ENCODE results near the gene STIL.
"Not testable (repeated sequence)": the region's sequence is repeated elsewhere in the genome, so short reads cannot be mapped to it uniquely, and the experiment has no call there.

The STIL gene

DNA sequence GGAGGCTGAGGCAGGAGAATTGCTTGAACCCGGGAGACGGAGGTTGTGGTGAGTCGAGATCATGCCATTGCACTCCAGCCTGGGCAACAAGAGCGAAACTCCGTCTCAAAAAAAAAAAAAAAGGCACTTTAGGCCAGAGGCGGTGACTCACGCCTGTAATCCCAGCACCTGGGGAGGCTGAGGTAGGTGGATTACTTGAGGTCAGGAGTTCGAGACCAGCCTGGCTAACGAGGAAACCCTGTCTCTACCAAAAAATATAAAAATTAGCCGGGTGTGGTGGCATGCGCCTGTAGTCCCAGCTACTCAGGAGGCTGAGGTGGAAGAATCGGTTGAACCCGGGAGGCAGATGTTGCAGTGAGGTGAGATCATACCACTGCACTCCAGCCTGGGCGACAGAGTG is 6.0 kb upstream of the STIL start:
- not testable (repeated sequence) for DNase-seq (ENCODE audit: low read depth in 2 of 2)

DNA sequence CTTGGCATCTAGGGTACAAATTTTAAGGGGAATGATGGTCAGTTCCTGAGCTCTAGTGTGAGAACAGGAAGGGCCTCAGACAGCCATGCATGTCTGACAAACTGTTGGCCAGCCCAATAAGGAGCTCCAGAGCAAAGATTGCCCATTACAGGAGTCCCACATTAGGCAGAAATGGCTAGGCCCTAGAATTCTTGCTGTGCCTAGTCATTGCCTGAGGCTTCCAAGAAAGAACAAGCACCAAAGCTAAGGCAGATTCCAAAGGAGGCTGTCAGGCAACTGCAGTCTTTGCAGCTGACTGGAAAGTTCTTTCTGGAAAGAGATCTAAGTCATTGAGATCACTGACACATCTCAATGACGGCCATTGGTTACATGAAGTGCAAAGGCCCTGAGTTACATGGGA is 3.9 kb upstream of the STIL start:
- DNase-seq (ENCODE audit: low read depth in 2 of 2) = no peak

DNA sequence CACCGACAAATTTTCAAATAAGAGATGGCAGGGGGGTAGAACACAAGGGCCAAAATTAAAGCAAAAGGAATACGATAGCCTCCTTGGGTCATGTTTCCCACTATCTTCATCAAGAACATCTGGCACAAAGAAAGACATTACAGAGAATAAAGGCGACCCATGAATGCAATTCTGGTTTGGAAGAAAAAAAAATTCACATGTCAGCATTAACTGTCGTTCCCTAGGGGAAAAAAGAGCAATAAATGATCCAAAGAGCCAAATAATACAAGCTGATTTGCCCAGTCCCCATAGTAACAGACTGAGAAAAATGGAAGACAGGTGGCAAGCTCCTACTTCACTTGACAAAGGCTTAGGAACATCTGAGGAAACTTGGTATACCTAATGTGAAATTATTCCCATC is 4.5 kb downstream of the STIL start:
- DNase-seq (ENCODE audit: low read depth in 2 of 2) = no peak

DNA sequence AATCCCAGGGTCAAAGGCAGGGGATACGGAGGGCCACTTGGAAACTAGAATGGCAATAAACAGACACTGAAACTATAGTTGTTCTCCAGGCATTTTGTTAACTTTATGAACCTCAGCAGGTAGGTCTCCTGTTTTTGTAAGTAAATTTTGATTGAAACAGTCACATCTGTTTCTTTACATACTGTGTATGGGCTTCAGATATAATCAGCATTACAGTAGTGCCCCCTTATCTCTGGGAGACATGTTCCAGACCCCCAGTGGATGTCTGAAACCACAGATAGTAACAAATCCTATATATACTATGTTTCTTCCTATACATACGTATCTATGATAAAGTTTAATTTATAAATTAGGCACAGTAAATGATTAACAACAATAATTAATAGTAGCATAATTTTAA is 11.5 kb downstream of the STIL start:
- DNase-seq (ENCODE audit: low read depth in 2 of 2) = no peak

DNA sequence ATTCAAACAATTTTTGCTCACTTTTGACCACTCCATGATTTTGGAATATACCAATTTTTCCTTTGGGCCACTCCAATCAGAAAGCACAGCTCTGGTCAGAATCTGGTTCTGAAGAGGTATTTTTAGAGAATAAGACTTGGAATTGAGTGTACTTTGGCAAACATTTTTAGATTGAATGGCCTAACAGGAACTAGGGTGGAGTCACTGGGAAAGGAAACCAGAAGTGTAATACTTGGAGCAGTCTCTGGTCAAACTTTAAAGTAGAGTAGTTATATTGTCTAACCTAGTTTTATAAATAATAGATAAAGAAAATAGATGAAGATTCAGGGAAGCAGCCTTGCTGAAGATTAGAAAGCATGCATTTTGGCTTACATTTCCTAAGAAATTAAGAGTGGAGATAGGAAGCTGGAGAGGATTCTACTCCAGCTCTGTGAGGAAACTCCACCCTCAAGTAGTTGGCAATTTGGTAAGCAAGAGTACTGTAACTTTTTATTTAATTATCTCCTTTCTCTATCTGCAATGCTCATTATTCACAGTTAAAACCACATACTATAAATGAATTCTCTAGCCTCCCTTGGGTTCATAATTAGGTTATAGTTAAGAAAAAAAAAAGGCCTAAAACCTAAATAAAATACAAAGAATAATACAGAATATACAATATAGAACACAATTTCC is 15.8 kb downstream of the STIL start:
- no peak for DNase-seq (ENCODE audit: low read depth in 2 of 2)

DNA sequence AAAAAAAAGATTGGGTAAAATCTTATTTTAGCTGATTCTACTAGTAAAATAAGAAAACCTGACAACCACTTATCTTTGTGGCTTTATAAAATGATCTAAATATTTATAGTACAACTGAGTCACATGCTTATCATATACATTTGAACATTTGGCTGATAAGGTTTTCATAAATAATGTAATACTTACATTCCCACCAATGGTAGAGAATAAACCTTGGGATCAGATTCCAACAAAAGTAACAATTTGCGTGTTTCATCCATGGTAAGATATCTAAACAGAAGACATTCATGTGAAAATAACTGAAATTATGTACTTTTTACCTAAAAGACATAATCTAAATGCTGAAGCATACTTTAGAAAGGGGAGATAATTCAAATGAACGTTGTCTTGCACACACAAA is 18.4 kb downstream of the STIL start:
- no peak for DNase-seq (ENCODE audit: low read depth in 2 of 2)

DNA sequence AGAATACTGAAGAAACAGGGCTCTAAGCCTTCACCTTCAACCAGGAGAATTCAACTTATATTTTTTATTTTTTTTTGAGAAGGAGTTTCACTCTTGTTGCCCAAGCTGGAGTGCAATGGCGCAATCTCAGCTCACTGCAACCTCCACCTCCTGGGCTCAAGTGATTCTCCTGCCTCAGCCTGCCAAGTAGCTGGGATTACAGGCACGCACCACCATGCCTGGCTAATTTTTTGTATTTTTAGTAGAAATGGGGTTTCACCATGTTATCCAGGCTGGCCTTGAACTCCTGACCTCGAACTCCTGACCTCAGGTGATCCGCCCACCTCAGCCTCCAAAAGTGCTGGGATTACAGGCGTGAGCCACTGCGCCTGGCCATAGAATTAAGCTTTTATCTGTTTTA is 19.1 kb downstream of the STIL start:
- not testable (repeated sequence) for DNase-seq (ENCODE audit: low read depth in 2 of 2)

DNA sequence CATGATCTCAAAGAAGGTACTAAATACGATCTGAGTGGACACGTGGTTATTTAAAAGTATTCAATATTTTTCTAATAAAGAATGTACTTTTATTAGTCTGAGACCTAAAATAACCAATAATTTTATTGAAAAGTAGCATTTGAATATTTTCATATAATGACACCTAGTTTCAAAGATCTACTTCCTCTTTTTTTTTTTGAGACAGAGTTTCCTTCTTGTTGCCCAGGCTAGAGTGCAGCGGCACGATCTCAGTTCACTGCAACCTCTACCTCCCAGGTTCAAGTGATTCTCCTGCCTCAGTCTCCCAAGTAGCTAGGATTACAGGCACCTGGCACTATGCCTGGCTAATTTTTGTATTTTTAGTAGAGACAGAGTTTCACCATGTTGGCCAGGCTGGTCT is 25.8 kb downstream of the STIL start:
- not testable (repeated sequence) for DNase-seq (ENCODE audit: low read depth in 2 of 2)

DNA sequence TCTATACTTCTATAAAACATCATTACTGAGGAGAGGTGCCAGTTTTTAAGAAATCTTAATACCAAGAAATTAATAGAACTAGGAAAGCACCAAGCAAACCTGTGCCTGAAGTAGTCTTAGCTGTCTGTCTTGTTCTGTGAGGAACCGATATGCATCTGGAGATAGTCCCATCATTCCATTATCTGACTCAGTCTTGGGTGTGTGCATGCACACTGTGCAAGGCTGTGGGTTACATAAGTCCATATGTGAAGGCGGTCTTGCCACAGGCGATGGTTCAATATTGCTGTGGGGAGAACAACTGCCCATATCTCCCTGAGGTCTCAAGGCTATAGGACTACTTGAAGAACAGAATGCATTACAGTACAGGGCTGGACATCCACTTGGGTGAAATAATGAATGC is 33.8 kb downstream of the STIL start:
- no peak for DNase-seq (ENCODE audit: low read depth in 2 of 2)

DNA sequence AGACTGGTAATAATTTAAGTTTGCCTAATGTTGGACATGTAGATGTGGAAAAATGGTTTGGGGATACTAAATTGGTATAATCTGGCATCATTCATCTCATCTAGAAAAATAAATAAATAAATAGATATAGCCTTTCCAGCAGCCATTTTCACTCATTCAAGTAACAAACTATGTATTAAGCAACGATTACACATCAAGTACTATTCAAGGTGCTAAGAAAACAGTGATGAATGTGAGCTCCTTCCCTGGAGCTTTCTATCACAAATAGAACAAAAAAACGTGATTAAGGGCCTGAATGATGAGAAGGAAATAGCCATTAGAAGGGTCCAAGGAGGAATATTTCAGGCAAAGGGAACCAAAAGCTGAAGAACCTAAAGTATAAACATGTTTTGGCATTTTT is 37.1 kb downstream of the STIL start:
- DNase-seq (ENCODE audit: low read depth in 2 of 2) = no peak

DNA sequence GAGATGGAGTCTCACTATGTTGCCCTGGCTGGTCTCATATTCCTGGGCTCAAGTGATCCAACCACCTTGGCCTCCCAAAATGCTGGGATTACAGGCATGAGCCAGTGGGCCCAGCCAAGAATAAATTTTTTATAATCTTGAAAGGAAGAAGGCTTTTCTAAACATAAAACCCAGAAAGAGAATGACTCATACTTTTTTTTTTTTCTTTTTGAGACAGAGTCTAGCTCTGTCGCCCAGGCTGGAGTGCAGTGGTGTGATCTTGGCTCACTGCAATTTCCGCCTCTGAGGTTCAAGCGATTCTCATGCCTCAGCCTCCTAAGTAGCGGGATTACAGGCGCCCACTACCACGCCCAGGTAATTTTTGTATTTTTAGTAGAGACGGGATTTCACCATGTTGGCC is 38.1 kb downstream of the STIL start:
- not testable (repeated sequence) for DNase-seq (ENCODE audit: low read depth in 2 of 2)

DNA sequence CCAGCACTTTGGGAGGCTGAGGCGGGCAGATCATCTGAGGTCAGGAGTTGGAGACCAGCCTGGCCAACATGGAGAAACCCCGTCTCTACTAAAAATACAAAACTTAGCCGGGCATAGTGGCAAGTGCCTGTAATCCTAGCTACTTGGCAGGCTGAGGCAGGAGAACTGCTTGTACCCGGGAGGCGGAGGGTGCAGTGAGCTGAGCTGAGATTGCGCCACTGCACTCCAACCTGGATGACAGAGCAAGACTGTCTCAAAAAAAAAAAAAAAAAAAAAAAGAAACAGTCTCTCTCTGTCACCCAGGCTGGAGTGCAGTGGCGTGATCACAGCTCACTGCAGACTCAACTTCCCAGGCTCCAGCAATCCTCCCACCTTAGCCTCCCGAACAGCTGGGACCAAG is 48.4 kb downstream of the STIL start:
- DNase-seq (ENCODE audit: low read depth in 2 of 2) = not testable (repeated sequence)

DNA sequence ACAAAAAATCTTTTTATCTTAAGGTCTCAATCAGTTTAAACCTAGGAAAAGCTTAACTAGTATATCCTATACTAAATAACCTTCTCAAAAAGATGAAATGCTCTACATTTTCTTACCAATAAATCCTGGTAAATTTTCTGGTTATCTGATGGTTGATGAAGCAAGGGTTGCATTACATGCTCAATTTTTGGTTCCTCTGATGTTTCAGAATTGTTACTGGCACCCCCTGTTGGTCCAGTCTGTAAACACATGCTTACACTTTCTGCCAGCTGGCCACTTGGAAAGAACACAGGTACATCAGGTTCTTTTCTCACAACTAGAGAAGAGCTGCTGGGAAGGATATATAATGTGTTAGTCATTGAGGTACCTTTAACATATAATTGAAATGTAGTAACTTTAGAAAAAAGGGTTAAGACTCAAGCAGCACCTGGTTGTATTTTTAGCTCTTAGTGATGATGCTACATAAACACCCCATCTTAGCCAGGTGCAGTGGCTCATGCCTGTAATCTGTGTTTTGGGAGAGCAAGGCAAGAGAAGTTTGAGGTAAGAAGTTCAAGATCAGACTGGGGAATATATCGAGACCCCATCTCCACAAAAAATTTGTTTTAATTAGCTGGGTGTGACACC is 51.0 kb downstream of the STIL start:
- DNase-seq (ENCODE audit: low read depth in 2 of 2) = peak in 1 of 2 donors; percentile 10

DNA sequence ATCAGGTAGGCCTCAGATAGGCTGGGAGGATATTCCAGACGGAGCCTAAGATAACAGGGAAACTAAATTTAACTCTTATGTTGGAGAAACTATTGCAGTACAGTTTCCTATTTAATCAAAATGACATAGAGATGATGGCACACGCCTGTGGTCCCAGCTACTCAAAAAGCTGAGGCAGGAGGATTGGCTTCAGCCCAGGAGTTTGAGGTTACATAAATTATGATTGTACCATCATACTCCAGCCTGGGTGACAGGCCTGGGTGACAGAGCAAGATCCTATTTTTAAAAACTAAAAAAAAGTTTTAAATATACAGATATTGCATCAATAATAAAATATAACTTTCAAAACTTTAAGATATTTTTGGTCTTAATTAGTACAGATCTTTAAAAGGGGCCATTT is 56.7 kb downstream of the STIL start:
- no peak for DNase-seq (ENCODE audit: low read depth in 2 of 2)

DNA sequence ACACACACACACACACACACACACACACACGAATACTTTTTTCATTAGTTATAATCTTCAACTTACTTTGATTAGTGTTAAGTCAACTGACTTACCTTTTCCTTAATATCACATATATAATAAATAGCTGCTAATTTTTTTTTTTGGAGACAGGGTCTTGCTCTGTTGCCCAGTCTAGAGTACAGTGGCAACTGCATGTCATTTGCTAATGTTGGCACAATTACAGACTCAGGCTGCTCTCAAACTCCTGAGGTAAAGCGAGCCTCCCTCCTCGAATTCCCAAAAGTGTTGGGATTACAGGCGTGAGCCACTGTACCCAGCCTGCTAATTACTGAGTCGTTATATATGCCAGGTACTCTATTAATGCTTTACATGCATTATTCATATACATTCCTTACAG is 61.2 kb downstream of the STIL start:
- no peak for DNase-seq (ENCODE audit: low read depth in 2 of 2)

DNA sequence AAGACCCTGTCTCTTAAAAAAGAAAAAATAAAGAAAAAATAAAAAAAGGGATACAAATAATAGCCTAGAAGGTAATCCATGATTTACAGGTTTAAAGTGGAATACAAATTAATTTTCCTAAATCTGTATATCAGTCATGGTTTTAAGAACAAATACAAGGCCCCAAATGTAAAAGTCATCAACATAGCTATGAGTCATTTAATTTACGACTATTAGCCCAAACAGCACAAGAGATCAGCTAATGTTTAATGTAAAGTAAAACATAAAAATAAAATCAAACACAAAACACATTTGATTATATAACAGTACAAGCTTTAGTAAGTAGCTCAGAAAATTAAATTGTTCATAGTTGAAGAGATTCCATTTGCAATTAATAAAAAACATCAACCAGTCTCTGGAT is 61.6 kb downstream of the STIL start:
- no peak for DNase-seq (ENCODE audit: low read depth in 2 of 2)

DNA sequence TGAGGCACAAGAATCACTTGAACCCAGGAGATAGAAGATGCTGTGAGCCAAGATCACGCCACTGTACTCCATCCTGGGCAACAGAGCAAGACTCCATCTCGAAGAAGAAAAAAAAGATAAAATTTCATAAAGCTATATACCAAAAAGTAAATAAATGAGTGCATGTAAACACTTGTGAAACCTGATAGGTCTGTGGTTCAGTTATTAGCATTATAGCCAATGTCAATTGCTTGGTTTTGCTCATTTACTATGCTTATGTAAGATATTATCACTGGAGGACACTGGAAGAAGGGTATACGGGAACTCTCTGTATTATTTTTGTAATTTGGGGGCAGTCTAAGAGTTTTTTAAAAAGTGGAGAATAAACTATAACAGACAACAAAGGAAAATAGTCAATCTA is 64.2 kb downstream of the STIL start:
- DNase-seq (ENCODE audit: low read depth in 2 of 2) = no peak

DNA sequence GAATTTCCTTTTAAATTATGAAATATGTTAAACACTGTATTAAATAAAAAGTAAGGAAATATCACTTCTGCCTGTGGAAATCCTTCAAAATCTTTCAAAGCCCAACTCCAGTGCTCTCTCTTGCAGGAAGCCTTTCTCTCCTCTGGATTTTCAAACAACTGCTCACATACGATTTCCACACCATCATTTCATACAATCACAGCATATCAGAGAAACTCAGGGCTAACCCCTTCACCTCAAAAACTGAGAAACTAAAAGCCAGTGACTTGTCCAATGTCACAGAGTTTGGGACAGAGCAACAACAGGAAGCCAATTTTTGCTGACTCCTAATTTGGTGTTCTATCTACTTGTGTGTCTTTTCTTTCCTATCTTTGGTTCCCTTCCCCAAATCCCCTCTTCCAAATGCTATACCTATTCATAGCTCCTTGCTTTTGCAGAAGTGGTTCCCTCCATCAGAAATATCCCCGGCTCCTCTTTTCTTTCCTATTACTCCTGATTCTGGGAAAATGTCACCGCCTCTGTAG is 69.5 kb downstream of the STIL start:
- DNase-seq (ENCODE audit: low read depth in 2 of 2) = no peak

DNA sequence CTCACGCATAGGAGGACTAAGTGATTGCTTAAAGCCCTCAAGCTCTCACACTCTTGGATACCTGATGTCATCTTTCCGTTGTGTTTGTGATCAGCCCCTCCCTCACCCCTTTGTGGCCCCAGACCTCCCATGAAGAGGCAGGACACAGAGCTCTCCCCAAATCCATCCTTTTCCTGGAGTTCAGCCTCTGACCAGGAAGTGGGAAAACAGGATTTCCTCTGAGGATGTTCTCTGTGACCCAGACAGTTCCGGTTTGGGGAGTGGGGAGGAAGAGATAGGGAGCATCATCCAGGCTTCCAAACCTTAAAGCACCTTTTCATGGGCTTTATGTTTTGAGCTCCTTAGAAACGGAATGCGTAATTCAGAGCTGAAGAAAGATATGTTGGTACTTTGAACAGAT is 70.0 kb downstream of the STIL start:
- no peak for DNase-seq (ENCODE audit: low read depth in 2 of 2)

DNA sequence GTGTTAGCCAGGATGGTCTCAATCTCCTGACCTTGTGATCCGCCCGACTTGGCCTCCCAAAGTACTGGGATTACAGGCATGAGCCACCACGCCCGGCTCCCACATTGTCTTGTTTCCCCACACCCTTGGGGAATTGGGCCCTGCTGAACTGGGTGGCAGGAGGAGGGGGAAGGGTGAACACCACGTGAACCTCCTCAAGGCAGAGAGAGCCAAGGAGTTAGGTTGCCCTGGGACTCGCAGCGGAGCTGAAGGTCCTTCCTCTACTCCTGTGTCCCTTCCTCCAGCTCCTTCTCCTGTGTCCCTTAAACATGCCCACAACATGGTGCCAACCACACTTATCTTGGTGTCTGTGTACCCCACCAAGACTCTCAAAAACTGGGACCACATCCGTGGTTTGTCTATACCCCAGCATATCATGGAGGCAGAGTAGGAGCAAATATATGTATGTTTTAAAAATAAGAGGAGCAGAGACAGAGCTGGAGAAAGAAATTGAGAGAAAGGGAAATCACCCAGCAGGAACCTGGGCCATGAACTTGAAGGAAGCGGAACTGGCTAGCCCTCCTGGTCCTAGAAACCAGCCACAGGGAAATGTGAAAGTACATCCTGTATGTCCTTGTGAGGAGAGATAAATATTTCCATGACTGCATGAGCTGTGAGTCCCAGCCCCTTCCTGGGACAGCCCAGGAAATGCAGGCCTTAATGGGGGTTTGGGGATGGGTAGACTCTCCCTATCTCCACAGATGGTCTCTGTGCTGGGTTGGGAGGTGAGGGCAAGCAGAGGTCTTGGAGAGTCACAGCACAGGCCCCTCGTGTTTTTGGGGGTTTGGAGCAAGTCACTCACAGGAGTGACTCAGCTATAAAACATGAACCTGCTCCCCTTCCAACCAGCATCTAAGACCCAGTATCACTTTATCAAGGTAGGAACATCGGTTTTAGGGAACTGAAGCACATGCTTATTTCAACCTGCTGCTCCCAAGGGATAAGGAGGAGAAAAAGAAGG is 72.5 kb downstream of the STIL start:
- DNase-seq (ENCODE audit: low read depth in 2 of 2) = no peak

DNA sequence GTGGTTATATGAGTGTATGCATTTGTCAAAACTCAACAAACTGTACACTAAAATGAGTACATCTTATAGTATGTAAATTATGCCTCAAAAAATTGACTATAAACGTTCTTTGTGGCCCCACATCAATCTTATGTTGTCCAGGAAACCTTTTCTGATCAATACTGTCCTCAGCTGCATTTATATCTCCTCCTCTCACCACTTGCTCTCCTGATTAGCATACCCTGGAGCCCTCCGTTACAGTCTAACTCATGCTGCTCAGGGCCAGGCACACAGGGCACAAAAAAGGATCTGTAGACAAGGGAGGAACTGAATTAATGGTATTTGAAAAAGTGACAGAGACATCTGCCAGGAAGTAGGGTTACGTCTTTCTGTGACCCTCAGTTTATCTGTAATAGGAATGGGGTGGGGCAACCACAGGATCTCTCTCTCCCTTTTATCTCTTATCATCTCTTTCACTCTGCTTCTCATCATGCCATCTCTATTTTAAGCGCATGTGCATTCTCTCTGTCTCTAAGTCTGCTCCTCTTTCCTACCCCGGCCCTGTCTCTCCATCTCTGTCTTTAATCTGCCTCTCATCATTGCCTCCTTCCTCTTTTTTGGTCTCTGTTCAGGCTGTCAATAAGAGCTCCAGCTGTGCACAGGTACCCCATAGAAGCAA is 74.9 kb downstream of the STIL start:
- DNase-seq (ENCODE audit: low read depth in 2 of 2) = no peak

DNA sequence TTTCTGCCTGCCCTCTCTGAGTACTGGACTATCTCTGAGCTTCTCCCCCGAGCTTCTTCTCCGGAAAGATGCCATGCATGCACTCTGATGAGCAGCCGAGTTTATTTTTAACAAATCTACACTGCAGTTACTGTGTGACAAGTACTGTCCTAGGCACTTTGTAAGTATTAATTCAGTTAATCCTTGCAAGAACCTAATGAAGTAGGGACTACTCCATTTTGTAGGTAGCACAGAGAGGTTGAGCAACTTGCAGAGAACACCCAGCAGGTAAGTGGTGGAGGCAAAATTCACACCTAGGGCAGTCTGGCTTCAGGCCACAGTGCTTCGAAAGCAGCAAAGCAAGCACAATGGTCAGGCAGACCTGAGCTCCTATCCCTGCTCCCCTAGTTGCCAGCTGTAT is 78.1 kb downstream of the STIL start:
- DNase-seq (ENCODE audit: low read depth in 2 of 2) = no peak
